Stimulated activated naive CD4-positive, alpha-beta T cell (primary cell): Measurements from ENCODE around the gene CHCHD5.

Experiments used
- DNase-seq, 6 experiments: peaks; one replicate each; lab custom pipeline; 2025; lab: John Stamatoyannopoulos, UW

The CHCHD5 gene

GRCh38 chr2:112623913-112624777 lies 39.7 kb downstream of the CHCHD5 start:
- peak in 3 of 6 experiments; percentile 9 to 37 (median 10) for DNase-seq

- DNase-seq: no peak
Observed at GRCh38 chr2:112625474-112626114, 41.2 kb downstream of the CHCHD5 start.

- DNase-seq: peak; percentile 34 to 83 (median 58)
Observed at GRCh38 chr2:112626604-112627059, 42.2 kb downstream of the CHCHD5 start.

- DNase-seq: no peak
Observed at GRCh38 chr2:112627060-112628040, 42.9 kb downstream of the CHCHD5 start.

- DNase-seq: no peak
Observed at GRCh38 chr2:112629224-112629623, 44.8 kb downstream of the CHCHD5 start.

GRCh38 chr2:112629823-112630222 lies 45.4 kb downstream of the CHCHD5 start:
- DNase-seq: no peak

- DNase-seq: peak in 1 of 6 experiments; percentile 34
Observed at GRCh38 chr2:112630268-112630667, 45.9 kb downstream of the CHCHD5 start.

GRCh38 chr2:112633708-112634107 lies 49.3 kb downstream of the CHCHD5 start:
- no peak for DNase-seq

- DNase-seq: peak in 3 of 6 experiments; percentile 7 to 43 (median 13)
Observed at GRCh38 chr2:112634153-112634873, 49.9 kb downstream of the CHCHD5 start.

GRCh38 chr2:112634874-112635157 lies 50.4 kb downstream of the CHCHD5 start:
- peak in 1 of 6 experiments; percentile 43 for DNase-seq

- no peak for DNase-seq
Observed at GRCh38 chr2:112636605-112637288, 52.3 kb downstream of the CHCHD5 start.

- DNase-seq: no peak
Observed at GRCh38 chr2:112637289-112637660, 52.9 kb downstream of the CHCHD5 start.
